Measurements from ENCODE around the gene ZNF836. TPM values are rescaled to one million over a fixed set of nuclear protein-coding genes. Genes with fewer than 3 reads are reported as not detected.

Gene ZNF836
- total RNA-seq, 2 donors from 2014 or later = 2.0 to 12.2 TPM

- 0 to 1% methylated on average over 40 to 49 of the region's 49 CpGs for WGBS, 2 donors
- ATAC-seq (peak; percentile 98), DNase-seq (peak; percentile 97 to 99 (median 98))
- H3K4me1 ChIP-seq = peaks cover 21% of the 10 kb centered on the region
- H3K27me3 ChIP-seq = no peaks in the 10 kb centered on the region
- TF ChIP-seq CTCF (IDR thresholded peaks at IDR 0.05) = peak; percentile 57 to 93 (median 81)
- TF ChIP-seq POLR2A (IDR thresholded peaks at IDR 0.05) = peak; percentile 30 to 86 (median 84)
- H3K27ac ChIP-seq = peak within 1 kb of the TSS; percentile 90 to 95 (median 94)
- H3K9me3 ChIP-seq = no peaks in the 10 kb centered on the region
- no peaks in the 10 kb centered on the region for H3K36me3 ChIP-seq (replicated peaks in 1 of 2; ENCODE audit: insufficient read depth in 1 of 2, low read depth in 2 of 2)
- peak within 1 kb of the TSS; percentile 46 to 82 for H3K4me3 ChIP-seq
- intact Hi-C loops (cut with DNase I) = loop anchor here (5.0 kb wide), 1 partner anchor 98 kb away; no protein-coding TSS in a partner anchor
Observed at GRCh38 chr19:52139252-52140031, 32.0 kb downstream of the ZNF836 start, which contains the start of gene ZNF616. Gene ZNF616, minus strand, starts transcription at chr19:52139938. Its CDS starts 9,426 bp downstream, at chr19:52130512.

- Histone ChIP-seq H3K36me3 (replicated peaks in 1 of 2; ENCODE audit: insufficient read depth in 1 of 2, low read depth in 2 of 2) (no peaks in the 10 kb centered on the region), H3K27ac (peak overlapping the region; percentile 90 to 95 (median 94)), H3K4me3 (peak overlapping the region; percentile 46 to 82), H3K9me3 (no peaks in the 10 kb centered on the region), H3K4me1 (peaks cover 21% of the 10 kb centered on the region), H3K27me3 (no peaks in the 10 kb centered on the region)
- DNase-seq (no peak), ATAC-seq (no peak)
- WGBS, 2 donors = 1 to 3% methylated on average over 7 of the region's 7 CpGs
- TF ChIP-seq POLR2A (IDR thresholded peaks at IDR 0.05) (no peak), CTCF (IDR thresholded peaks at IDR 0.05) (no peak)
- intact Hi-C loops (cut with DNase I) = loop anchor here (5.0 kb wide), 1 partner anchor 98 kb away; no protein-coding TSS in a partner anchor
Observed at GRCh38 chr19:52138983-52139251, 32.5 kb downstream of the ZNF836 start.

GRCh38 chr19:52138278-52138982 lies 33.0 kb downstream of the ZNF836 start:
- Histone ChIP-seq H3K9me3 (no peaks in the 10 kb centered on the region), H3K27me3 (no peaks in the 10 kb centered on the region), H3K36me3 (replicated peaks in 1 of 2; ENCODE audit: insufficient read depth in 1 of 2, low read depth in 2 of 2) (no peaks in the 10 kb centered on the region), H3K27ac (peak overlapping the region in 3 of 4 donors; percentile 90 to 94 (median 94)), H3K4me1 (peaks cover 21% of the 10 kb centered on the region), H3K4me3 (peak overlapping the region; percentile 46 to 82)
- 7 to 8% methylated on average over 14 of the region's 14 CpGs for WGBS, 2 donors
- peak; percentile 12 to 48 (median 22) for DNase-seq
- no peak for TF ChIP-seq POLR2A (IDR thresholded peaks at IDR 0.05)
- no peak for TF ChIP-seq CTCF (IDR thresholded peaks at IDR 0.05)
- ATAC-seq = no peak
- intact Hi-C loops (cut with DNase I) = loop anchor here (5.0 kb wide), 1 partner anchor 99 kb away; no protein-coding TSS in a partner anchor

- Histone ChIP-seq H3K4me3 (no peak overlapping the region), H3K27me3 (peaks cover 0 to 4% of the 10 kb centered on the region in 2 donors), H3K9me3 (peaks cover 0 to 84% (median 20%) of the 10 kb centered on the region in 3 donors), H3K4me1 (no peaks in the 10 kb centered on the region), H3K36me3 (replicated peaks in 1 of 2; ENCODE audit: insufficient read depth in 1 of 2, low read depth in 2 of 2) (peaks cover 57 to 65% of the 10 kb centered on the region in 2 donors), H3K27ac (no peak overlapping the region)
- no peak for DNase-seq
- 94 to 98% methylated on average over 3 of the region's 3 CpGs for WGBS, 2 donors
- no peak for ATAC-seq
- intact Hi-C loops (cut with DNase I) = no loop called here
- TF ChIP-seq POLR2A (IDR thresholded peaks at IDR 0.05) (no peak), CTCF (IDR thresholded peaks at IDR 0.05) (no peak)
Observed at GRCh38 chr19:52120286-52120685, 51.1 kb downstream of the ZNF836 start.
